ENCODE results near the gene SP3. TPM values are rescaled to one million over a fixed set of nuclear protein-coding genes. Genes with fewer than 3 reads are reported as not detected.

Gene SP3
- total RNA-seq, 1 donor, result 115 TPM

GRCh38 chr2:173959909-173960308 is 5.3 kb downstream of the SP3 start:
- no peak for TF ChIP-seq CTCF (IDR thresholded peaks at IDR 0.05; ENCODE audit: insufficient read depth, low read length)
- no peak for DNase-seq (ENCODE audit: low read depth)
- no peak overlapping the region for H3K4me3 ChIP-seq (ENCODE audit: low read depth, low read length)

GRCh38 chr2:173959358-173959884 is 5.8 kb downstream of the SP3 start:
- no peak for DNase-seq (ENCODE audit: low read depth)
- TF ChIP-seq CTCF (IDR thresholded peaks at IDR 0.05; ENCODE audit: insufficient read depth, low read length), result no peak

GRCh38 chr2:173958198-173958846 is 6.9 kb downstream of the SP3 start:
- TF ChIP-seq CTCF (IDR thresholded peaks at IDR 0.05; ENCODE audit: insufficient read depth, low read length), result no peak

More at GRCh38 chr2:173959358-173959884, 5.8 kb downstream of the SP3 start:
- no peak overlapping the region for H3K4me3 ChIP-seq (ENCODE audit: low read depth, low read length)

GRCh38 chr2:173957517-173957916 is 7.7 kb downstream of the SP3 start:
- no peak overlapping the region for H3K4me3 ChIP-seq (ENCODE audit: low read depth, low read length)
- DNase-seq (ENCODE audit: low read depth), result peak; percentile 42
- no peak for TF ChIP-seq CTCF (IDR thresholded peaks at IDR 0.05; ENCODE audit: insufficient read depth, low read length)

More at GRCh38 chr2:173958198-173958846, 6.9 kb downstream of the SP3 start:
- H3K4me3 ChIP-seq (ENCODE audit: low read depth, low read length), result no peak overlapping the region
- no peak for DNase-seq (ENCODE audit: low read depth)

- TF ChIP-seq CTCF (IDR thresholded peaks at IDR 0.05; ENCODE audit: insufficient read depth, low read length), result no peak
- no peak for DNase-seq (ENCODE audit: low read depth)
- no peak overlapping the region for H3K4me3 ChIP-seq (ENCODE audit: low read depth, low read length)
Measured at GRCh38 chr2:173956454-173956853, 8.7 kb downstream of the SP3 start.

- no peak overlapping the region for H3K4me3 ChIP-seq (ENCODE audit: low read depth, low read length)
- no peak for DNase-seq (ENCODE audit: low read depth)
- no peak for TF ChIP-seq CTCF (IDR thresholded peaks at IDR 0.05; ENCODE audit: insufficient read depth, low read length)
Measured at GRCh38 chr2:173955867-173956266, 9.3 kb downstream of the SP3 start.

All from fibroblast of the aortic adventitia (primary cell).